Mucosa of descending colon (tissue), 3 donors: Measurements from ENCODE around the gene F10. TPM values are rescaled to one million over a fixed set of nuclear protein-coding genes. Genes with fewer than 3 reads are reported as not detected.

Source experiments
- ATAC-seq: fragments of 200-7000 bp; cut with Tn5 transposase; one replicate; pipeline ENCODE4 v1.9.1; 2020; ENCODE audit warnings: mild to moderate bottlenecking, moderate library complexity
- DNase-seq, 3 donors: peaks; one replicate each; pipeline ENCODE4 v3.0.0-alpha.2; 2020
- H3K36me3 ChIP-seq: fragments of 200-600 bp; one replicate; pipeline ENCODE4 v1.8.0; 2021; ENCODE audit warnings: low read depth, mild to moderate bottlenecking
- H3K4me1 ChIP-seq: fragments of 200-600 bp; one replicate; pipeline ENCODE4 v1.8.0; 2021; ENCODE audit warnings: low read depth, mild to moderate bottlenecking
- H3K4me3 ChIP-seq: fragments of 200-600 bp; one replicate; pipeline ENCODE4 v1.8.0; 2021; ENCODE audit warnings: mild to moderate bottlenecking
- H3K9me3 ChIP-seq: fragments of 200-600 bp; one replicate; pipeline ENCODE4 v1.8.0; 2021; ENCODE audit warnings: mild to moderate bottlenecking
- CTCF ChIP-seq: fragments of 200-600 bp; IDR thresholded peaks from one replicate; pipeline ENCODE4 v1.8.0; 2022; ENCODE audit warnings: antibody characterized with exemption, mild to moderate bottlenecking
- intact Hi-C, 2 donors: fragments of 100-400 bp; cut with DNase I in 1 of 2; cut with micrococcal nuclease in 1 of 2; formaldehyde crosslinking; loops; one replicate each; pipeline versions ENCODE4 v1.11.0 to v1.11.1; 2022; cut with DNase I, micrococcal nuclease
- total RNA-seq, 3 donors: library from RNA; stranded (reverse); fragmentation: NEBNext Ultra II Directional in 2 of 3; extraction: Animal tissue kit (Norgen Biotek cat#: 25700) in 2 of 3; gene quantifications; one replicate each; pipeline versions ENCODE4 v1.2.1 to v1.2.4, GENCODE V29; 2021 to 2023
- donor health status: DM: no; HTN: no; CAD: no; lungs with moderate emphysema.
- donor health status: DM: no; HTN: no; CAD: no.
- donor health status: DM: no; HTN: yes; CAD: no.

The F10 gene
- total RNA-seq, 3 donors from 2014 or later = 1.3 to 3.5 (median 2.0) TPM

DNA sequence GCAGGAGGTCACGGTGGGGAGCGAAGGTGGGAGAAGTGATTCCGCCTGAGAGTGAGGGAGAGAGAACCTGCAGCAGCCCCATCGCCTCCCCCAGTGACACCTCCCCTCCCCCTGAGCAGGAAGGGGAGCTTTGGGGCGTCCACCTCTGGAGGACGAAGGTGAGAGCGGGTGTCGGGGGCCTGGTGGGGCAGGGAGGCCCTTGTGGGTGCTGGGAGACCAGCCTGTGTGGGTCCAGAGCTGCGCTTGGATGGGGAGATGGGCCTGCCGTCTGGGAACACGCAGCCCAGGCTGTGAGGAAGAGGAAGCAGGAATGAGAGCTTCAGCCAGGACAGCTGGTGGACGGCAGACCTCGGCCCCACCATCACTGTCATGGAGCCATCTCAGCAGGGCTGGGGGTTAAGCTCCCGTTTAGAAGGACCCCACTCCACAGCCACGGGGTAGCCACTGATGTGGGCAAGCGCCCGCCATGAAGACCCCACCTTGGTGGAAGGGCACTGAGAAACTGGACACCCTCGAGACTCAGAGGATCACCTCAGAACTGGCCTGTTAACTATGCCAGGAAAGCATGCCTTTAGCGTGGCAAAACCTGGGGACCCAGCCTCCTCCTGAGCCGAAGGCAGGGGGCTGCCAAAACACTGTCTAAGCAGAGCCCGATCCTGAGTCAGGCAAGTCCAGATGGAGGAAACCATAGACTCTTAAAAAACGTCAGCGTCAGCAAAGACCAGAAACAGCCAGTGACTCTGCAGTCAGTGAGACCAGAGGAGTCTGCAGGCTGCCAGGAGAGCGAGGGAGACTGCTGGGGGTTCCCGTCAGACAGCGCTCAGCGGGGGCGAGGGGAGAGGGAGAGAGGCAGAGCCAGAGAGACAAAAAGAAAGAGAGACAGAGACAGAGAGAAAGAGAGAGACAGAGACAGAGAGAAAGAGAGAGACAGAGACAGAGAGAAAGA, 29.4 kb downstream of the F10 start:
- intact Hi-C loops = no loop called here
- Histone ChIP-seq H3K9me3 (no peaks in the 10 kb centered on the region), H3K36me3 (no peaks in the 10 kb centered on the region), H3K4me3 (no peak overlapping the region), H3K4me1 (peaks cover 9% of the 10 kb centered on the region)
- no peak for TF ChIP-seq CTCF
- DNase-seq = no peak
- ATAC-seq = peak; percentile 4

DNA sequence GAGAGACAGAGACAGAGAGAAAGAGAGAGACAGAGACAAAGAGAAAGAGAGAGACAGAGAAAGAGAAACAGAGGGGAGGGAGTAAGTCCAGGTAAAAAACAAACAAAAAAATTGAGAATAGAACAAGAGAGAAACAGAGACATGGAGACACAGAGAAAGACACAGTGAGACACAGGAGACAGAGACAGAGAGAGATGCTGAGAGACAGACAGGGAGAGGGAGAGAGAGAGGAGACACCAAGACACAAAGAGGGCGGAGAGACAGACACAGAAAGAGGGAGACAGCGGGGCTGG, 30.0 kb downstream of the F10 start:
- Histone ChIP-seq H3K9me3 (no peaks in the 10 kb centered on the region), H3K4me3 (no peak overlapping the region), H3K4me1 (peaks cover 9% of the 10 kb centered on the region), H3K36me3 (no peaks in the 10 kb centered on the region)
- no peak for TF ChIP-seq CTCF
- ATAC-seq (no peak), DNase-seq (no peak)
- intact Hi-C loops = no loop called here

GRCh38 chr13:113152984-113153809, 30.6 kb downstream of the F10 start:
- peak; percentile 56 to 74 (median 72) for DNase-seq

DNA sequence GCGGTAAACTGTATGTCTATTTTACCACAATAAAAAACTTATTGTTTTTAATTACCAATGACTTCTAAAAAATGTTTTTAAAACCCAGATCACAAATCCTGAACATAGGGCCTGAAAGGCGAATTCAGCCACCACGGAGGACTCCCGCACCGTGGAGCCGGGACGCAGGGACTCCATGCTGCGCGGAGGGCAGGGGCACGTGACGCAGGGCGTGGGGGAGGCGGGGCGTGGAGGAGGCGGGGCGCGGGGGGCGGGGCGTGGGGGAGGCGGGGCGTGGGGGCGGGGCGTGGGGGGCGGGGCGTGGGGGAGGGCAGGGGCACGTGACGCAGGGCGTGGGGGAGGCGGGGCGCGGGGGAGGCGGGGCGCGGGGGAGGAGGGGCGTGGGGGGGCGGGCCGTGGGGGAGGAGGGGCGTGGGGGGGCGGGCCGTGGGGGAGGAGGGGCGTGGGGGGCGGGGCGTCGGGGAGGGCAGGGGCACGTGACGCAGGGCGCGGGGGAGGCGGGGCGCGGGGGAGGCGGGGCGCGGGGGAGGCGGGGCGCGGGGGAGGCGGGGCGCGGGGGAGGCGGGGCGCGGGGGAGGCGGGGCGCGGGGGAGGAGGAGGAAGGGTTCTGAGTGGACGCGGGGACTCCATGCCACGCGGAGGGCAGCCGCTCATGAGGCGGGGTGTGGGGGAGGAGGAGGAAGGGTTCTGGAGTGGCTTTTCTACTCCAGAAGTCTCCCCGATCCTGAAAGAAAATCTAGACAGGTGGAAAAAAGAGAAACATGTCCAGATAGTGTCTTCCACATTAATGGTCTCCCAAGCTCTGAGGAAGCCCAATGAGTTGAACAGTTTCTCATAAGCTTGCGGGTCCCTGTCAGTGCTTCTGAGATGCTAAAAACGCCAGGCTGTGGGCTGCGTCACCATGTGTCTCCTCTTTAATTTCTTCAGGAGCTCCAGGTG, 31.5 kb downstream of the F10 start:
- intact Hi-C loops = no loop called here
- no peak for TF ChIP-seq CTCF
- Histone ChIP-seq H3K4me3 (no peak overlapping the region), H3K36me3 (no peaks in the 10 kb centered on the region), H3K9me3 (no peaks in the 10 kb centered on the region), H3K4me1 (peaks cover 9% of the 10 kb centered on the region)
- DNase-seq (peak; percentile 83 to 87 (median 84)), ATAC-seq (peak; percentile 83)

More at GRCh38 chr13:113152984-113153809, 30.6 kb downstream of the F10 start:
- H3K4me1 ChIP-seq = peaks cover 9% of the 10 kb centered on the region
- ATAC-seq = peak; percentile 56
- H3K9me3 ChIP-seq = no peaks in the 10 kb centered on the region
- H3K4me3 ChIP-seq = no peak overlapping the region
- intact Hi-C loops = no loop called here
- TF ChIP-seq CTCF = no peak
- H3K36me3 ChIP-seq = no peaks in the 10 kb centered on the region

DNA sequence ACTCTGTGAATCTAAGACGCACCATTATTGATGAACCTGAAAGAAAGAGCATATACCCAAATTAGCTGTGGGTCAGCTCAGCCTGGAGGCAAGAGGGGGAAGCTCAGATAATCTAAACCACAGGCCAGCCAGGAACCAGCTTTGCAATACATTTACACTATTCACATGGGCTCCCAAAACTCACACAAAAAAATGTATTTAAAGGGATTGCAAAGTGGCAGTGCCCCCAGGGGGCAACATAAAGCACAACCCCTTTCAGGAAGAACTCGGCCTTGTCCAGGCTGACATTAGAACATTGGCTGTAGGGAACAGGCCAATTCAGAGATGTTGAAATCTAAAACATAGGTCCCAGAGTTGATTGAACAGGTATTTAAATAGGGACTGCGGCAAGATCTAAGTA, 32.6 kb downstream of the F10 start:
- intact Hi-C loops = no loop called here
- TF ChIP-seq CTCF = no peak

More for the DNA sequence above, 32.6 kb downstream of the F10 start:
- ATAC-seq (no peak), DNase-seq (no peak)
- peaks cover 9% of the 10 kb centered on the region for H3K4me1 ChIP-seq
- no peak overlapping the region for H3K4me3 ChIP-seq
- H3K9me3 ChIP-seq = no peaks in the 10 kb centered on the region
- H3K36me3 ChIP-seq = no peaks in the 10 kb centered on the region
